ENCODE data around the gene TNS4.

The TNS4 gene

GRCh38 chr17:40535438-40535837, 34.0 kb upstream of the TNS4 start:
- DNase-seq (ENCODE audit: low spot score): no peak

- DNase-seq (ENCODE audit: low spot score): no peak
These were observed 33.2 kb upstream of the TNS4 start for GRCh38 chr17:40534371-40535189.

GRCh38 chr17:40533896-40534295, 32.5 kb upstream of the TNS4 start:
- DNase-seq (ENCODE audit: low spot score): no peak

- DNase-seq (ENCODE audit: low spot score): no peak
These were observed 31.3 kb upstream of the TNS4 start for GRCh38 chr17:40532520-40533253.

GRCh38 chr17:40531051-40531991, 29.9 kb upstream of the TNS4 start:
- no peak for DNase-seq (ENCODE audit: low spot score)

GRCh38 chr17:40530531-40530994, 29.1 kb upstream of the TNS4 start:
- DNase-seq (ENCODE audit: low spot score): no peak

GRCh38 chr17:40529991-40530390, 28.6 kb upstream of the TNS4 start:
- DNase-seq (ENCODE audit: low spot score): no peak

GRCh38 chr17:40528692-40529417, 27.4 kb upstream of the TNS4 start:
- DNase-seq (ENCODE audit: low spot score): no peak

GRCh38 chr17:40526668-40527067, 25.2 kb upstream of the TNS4 start:
- DNase-seq (ENCODE audit: low spot score): no peak

GRCh38 chr17:40525294-40525693, 23.9 kb upstream of the TNS4 start:
- DNase-seq (ENCODE audit: low spot score): no peak

- DNase-seq (ENCODE audit: low spot score): no peak
These were observed 23.0 kb upstream of the TNS4 start for GRCh38 chr17:40524243-40524965.

GRCh38 chr17:40522961-40523310, 21.5 kb upstream of the TNS4 start:
- no peak for DNase-seq (ENCODE audit: low spot score)

GRCh38 chr17:40522250-40522960, 21.0 kb upstream of the TNS4 start:
- no peak for DNase-seq (ENCODE audit: low spot score)

- no peak for DNase-seq (ENCODE audit: low spot score)
These were observed 19.6 kb upstream of the TNS4 start for GRCh38 chr17:40520991-40521453.

GRCh38 chr17:40519089-40519775, 17.8 kb upstream of the TNS4 start:
- DNase-seq (ENCODE audit: low spot score): no peak

- DNase-seq (ENCODE audit: low spot score): no peak
These were observed 17.1 kb upstream of the TNS4 start for GRCh38 chr17:40518401-40519088.

GRCh38 chr17:40517981-40518380, 16.6 kb upstream of the TNS4 start:
- no peak for DNase-seq (ENCODE audit: low spot score)

- no peak for DNase-seq (ENCODE audit: low spot score)
These were observed 15.9 kb upstream of the TNS4 start for GRCh38 chr17:40517286-40517662.

Measured in Ammon's horn (tissue), 1 donor.